Measurements from ENCODE around the gene CELF4. TPM values are rescaled to one million over a fixed set of nuclear protein-coding genes. Genes with fewer than 3 reads are reported as not detected.

The CELF4 gene
- total RNA-seq, 1 experiment from 2014 or later = 0.40 TPM

DNA sequence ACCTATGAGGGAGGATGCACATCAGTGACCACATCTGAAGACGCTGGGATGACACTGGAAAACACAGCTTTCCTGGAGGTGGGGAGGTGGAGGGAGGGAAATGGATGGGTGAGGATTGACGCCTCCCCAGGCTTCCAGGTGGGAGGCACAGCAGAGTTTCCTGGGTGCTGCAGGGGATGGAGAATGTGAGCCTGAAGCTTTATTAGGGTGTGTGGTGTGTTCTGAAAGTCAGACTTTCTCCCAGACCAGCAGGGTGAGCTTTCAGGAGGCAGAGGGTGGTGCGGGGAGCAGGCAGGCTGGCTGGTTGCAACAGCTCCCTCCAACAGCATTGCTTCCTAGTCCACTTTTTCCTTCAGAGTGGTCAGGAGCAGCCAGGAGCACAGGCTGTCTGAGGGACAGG, 263.1 kb downstream of the CELF4 start:
- intact Hi-C loops (cut with micrococcal nuclease) = no loop called here
- no peaks in the 10 kb centered on the region for H3K79me2 ChIP-seq (ENCODE audit: low read length)
- H3K9me2 ChIP-seq (replicated peaks; ENCODE audit: low read length) = no peaks in the 10 kb centered on the region
- ChIA-PET POLR2A (ENCODE audit: unreplicated experiment) (no interaction called here), CTCF (no interaction called here)
- no TSS peak for BruUV-seq (replicated peaks)
- TF ChIP-seq, protein P1, sequence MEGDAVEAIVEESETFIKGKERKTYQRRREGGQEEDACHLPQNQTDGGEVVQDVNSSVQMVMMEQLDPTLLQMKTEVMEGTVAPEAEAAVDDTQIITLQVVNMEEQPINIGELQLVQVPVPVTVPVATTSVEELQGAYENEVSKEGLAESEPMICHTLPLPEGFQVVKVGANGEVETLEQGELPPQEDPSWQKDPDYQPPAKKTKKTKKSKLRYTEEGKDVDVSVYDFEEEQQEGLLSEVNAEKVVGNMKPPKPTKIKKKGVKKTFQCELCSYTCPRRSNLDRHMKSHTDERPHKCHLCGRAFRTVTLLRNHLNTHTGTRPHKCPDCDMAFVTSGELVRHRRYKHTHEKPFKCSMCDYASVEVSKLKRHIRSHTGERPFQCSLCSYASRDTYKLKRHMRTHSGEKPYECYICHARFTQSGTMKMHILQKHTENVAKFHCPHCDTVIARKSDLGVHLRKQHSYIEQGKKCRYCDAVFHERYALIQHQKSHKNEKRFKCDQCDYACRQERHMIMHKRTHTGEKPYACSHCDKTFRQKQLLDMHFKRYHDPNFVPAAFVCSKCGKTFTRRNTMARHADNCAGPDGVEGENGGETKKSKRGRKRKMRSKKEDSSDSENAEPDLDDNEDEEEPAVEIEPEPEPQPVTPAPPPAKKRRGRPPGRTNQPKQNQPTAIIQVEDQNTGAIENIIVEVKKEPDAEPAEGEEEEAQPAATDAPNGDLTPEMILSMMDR (conservative IDR thresholded peaks at IDR 0.05; ENCODE audit: low read depth, low read length) = no peak
- TF ChIP-seq EZH2phosphoT487 (IDR thresholded peaks at IDR 0.05; ENCODE audit: borderline replicate concordance, low read length) (no peak), EZH2 (IDR thresholded peaks at IDR 0.05; ENCODE audit: low read length, unreplicated experiment) (no peak)
- H3K9me3 ChIP-seq (ENCODE audit: low read length) = no peaks in the 10 kb centered on the region
- no peaks in the 10 kb centered on the region for H3K27me3 ChIP-seq (ENCODE audit: low read length)
- no peaks in the 10 kb centered on the region for H4K20me1 ChIP-seq (ENCODE audit: low read length)
- H3K4me3 ChIP-seq (ENCODE audit: low read length) = no peak overlapping the region
- DNase-seq (no peak), ATAC-seq (no peak)
- H3F3A ChIP-seq (ENCODE audit: low read length, unreplicated experiment) = no peaks in the 10 kb centered on the region
- H3K4me1 ChIP-seq (ENCODE audit: insufficient read depth, low read length) = peaks cover 10% of the 10 kb centered on the region
- no peak overlapping the region for H3K4me2 ChIP-seq (ENCODE audit: low read length)
- H3K9ac ChIP-seq (ENCODE audit: low read length) = no peak overlapping the region
- no peak overlapping the region for H2AFZ ChIP-seq (ENCODE audit: low read length)
- H3K36me3 ChIP-seq (ENCODE audit: low read depth, low read length) = no peaks in the 10 kb centered on the region
- no peak overlapping the region for H3K27ac ChIP-seq (ENCODE audit: low read length)

DNA sequence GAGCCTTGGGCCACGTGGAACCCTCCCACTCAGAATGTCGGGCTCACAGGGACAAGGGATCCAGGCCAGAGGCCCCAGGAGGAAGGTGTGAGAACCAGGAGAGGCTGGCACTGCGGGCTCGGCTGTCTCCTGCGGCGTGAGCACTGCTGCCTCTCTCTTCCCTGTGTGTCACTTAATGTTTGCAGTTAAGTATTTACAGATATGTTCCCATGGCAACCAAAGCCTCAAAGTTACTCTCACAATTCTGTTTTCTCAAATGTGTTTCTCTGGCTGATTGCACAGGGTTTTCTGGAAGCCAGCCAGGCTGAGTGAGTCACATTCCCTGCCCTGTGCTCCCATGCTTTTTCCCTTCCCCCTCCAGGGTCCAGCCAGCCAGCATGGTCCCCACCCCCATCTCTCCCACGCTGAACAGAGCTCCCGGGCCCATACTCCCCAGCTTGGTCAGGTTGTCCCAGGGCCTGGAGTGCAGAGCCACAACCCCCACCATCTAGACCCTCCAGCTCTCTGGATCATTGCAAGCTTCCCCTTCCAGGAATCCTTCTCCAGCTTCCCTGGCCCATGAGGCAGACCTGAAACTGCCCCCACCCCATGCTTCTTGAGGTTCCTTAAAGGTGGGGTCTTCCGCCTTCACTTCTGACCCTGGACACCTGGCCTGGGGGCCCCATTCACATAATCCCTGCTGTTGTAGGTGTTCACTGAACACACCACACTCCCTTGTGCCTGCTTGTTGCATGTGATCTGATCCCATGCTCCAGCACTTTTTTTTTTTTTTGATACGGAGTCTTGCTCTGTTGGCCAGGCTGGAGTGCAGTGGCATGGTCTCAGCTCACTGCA, 265.9 kb downstream of the CELF4 start:
- Histone ChIP-seq H3K27me3 (ENCODE audit: low read length) (no peaks in the 10 kb centered on the region), H3K4me3 (ENCODE audit: low read length) (no peak overlapping the region), H3F3A (ENCODE audit: low read length, unreplicated experiment) (no peaks in the 10 kb centered on the region), H2AFZ (ENCODE audit: low read length) (0 out of 2 replicates have a peak overlapping the region, but pooled peaks have one; percentile 50), H3K9me2 (replicated peaks; ENCODE audit: low read length) (no peaks in the 10 kb centered on the region), H3K4me2 (ENCODE audit: low read length) (no peak overlapping the region), H4K20me1 (ENCODE audit: low read length) (no peaks in the 10 kb centered on the region), H3K4me1 (ENCODE audit: insufficient read depth, low read length) (peaks cover 10% of the 10 kb centered on the region), H3K9ac (ENCODE audit: low read length) (peak overlapping the region; percentile 40; the same call in 1 of the 2 replicates), H3K36me3 (ENCODE audit: low read depth, low read length) (no peaks in the 10 kb centered on the region), H3K27ac (ENCODE audit: low read length) (peak overlapping the region; percentile 30; the same call in 1 of the 2 replicates), H3K79me2 (ENCODE audit: low read length) (no peaks in the 10 kb centered on the region), H3K9me3 (ENCODE audit: low read length) (no peaks in the 10 kb centered on the region)
- BruUV-seq (replicated peaks) = no TSS peak
- DNase-seq (peak; percentile 80), ATAC-seq (peak; percentile 95)
- TF ChIP-seq EZH2 (IDR thresholded peaks at IDR 0.05; ENCODE audit: low read length, unreplicated experiment) = no peak
- TF ChIP-seq EZH2phosphoT487 (IDR thresholded peaks at IDR 0.05; ENCODE audit: borderline replicate concordance, low read length) = no peak
- TF ChIP-seq, protein P1 (conservative IDR thresholded peaks at IDR 0.05; ENCODE audit: low read depth, low read length) = no peak
- ChIA-PET CTCF (no interaction called here), POLR2A (ENCODE audit: unreplicated experiment) (no interaction called here)
- intact Hi-C loops (cut with micrococcal nuclease) = no loop called here

DNA sequence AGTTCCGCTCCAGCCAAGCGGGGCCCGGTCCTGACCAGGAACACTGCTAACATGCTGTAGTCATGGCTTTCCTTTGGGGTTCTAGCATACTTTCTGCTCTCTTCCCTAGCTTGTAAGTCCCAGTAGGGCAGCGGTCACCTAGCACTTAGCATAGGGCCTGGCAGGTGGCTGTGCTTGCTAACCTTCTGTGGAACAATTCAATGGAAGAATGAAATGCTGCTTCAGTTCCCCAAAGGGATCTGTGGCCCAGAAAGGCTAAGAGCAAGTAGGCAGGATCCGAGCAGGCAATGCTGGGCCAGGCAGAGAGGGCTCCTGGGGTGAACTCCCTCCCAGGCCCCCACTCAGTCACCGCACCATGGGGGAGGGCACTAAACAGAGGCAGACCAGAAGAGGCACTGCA, 266.8 kb downstream of the CELF4 start:
- ChIA-PET CTCF (no interaction called here), POLR2A (ENCODE audit: unreplicated experiment) (no interaction called here)
- Histone ChIP-seq H4K20me1 (ENCODE audit: low read length) (no peaks in the 10 kb centered on the region), H3F3A (ENCODE audit: low read length, unreplicated experiment) (no peaks in the 10 kb centered on the region), H2AFZ (ENCODE audit: low read length) (no peak overlapping the region), H3K9me2 (replicated peaks; ENCODE audit: low read length) (no peaks in the 10 kb centered on the region), H3K4me3 (ENCODE audit: low read length) (no peak overlapping the region), H3K36me3 (ENCODE audit: low read depth, low read length) (no peaks in the 10 kb centered on the region), H3K27ac (ENCODE audit: low read length) (no peak overlapping the region), H3K9ac (ENCODE audit: low read length) (no peak overlapping the region; the same call in 1 of the 2 replicates), H3K79me2 (ENCODE audit: low read length) (no peaks in the 10 kb centered on the region), H3K4me1 (ENCODE audit: insufficient read depth, low read length) (peaks cover 10% of the 10 kb centered on the region), H3K4me2 (ENCODE audit: low read length) (no peak overlapping the region), H3K9me3 (ENCODE audit: low read length) (no peaks in the 10 kb centered on the region), H3K27me3 (ENCODE audit: low read length) (no peaks in the 10 kb centered on the region)
- no peak for TF ChIP-seq EZH2 (IDR thresholded peaks at IDR 0.05; ENCODE audit: low read length, unreplicated experiment)
- no peak for TF ChIP-seq EZH2phosphoT487 (IDR thresholded peaks at IDR 0.05; ENCODE audit: borderline replicate concordance, low read length)
- TF ChIP-seq, protein P1 (conservative IDR thresholded peaks at IDR 0.05; ENCODE audit: low read depth, low read length) = no peak
- intact Hi-C loops (cut with micrococcal nuclease) = no loop called here
- ATAC-seq (no peak), DNase-seq (no peak)
- no TSS peak for BruUV-seq (replicated peaks)

Data from PC-3 (cell line).